HG02623 (cell line): ENCODE data around the gene MMP23B.
A peak's percentile ranks its signal among the peaks of the same experiment; 100 is the strongest.

Source experiments
- ATAC-seq: cut with Tn5 transposase; IDR thresholded peaks from one replicate; pipeline ENCODE4 v1.9.1; 2021; ENCODE audit warnings: moderate library complexity; ENCODE audit not compliant: unreplicated experiment

MMP23B gene

DNA sequence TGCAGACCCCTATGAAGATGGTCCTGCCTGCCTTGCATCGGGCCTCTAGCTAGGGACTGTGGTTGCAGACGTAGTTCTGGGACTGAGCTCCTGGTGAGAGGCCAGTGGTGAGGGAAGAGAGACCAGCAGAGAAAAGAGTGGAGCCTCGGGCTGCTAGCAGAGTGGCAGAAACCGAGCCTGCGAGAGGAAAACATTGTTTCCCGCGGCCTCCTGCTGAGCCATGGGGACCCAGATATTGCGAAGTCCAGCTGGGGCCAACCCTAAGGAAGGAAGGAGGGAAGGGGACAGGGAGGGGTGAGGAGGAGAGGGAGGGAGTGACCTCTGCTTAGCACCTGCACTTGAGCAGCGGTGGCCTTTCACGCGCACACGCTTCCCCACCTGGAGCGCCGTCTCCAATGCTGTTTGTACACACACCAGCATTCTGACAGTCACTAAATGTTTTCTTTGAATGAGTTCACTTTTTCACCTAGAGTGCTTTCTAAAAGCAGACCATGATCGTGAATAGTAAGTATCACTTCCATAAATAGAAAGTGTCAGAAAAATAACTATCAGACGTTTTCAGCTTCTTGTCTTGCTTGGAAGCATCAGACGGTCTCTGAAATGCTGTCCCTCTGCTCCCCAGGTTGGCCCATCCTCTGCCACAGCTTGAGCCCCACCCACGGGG lies 29.5 kb upstream of the MMP23B start:
- ATAC-seq: no peak

DNA sequence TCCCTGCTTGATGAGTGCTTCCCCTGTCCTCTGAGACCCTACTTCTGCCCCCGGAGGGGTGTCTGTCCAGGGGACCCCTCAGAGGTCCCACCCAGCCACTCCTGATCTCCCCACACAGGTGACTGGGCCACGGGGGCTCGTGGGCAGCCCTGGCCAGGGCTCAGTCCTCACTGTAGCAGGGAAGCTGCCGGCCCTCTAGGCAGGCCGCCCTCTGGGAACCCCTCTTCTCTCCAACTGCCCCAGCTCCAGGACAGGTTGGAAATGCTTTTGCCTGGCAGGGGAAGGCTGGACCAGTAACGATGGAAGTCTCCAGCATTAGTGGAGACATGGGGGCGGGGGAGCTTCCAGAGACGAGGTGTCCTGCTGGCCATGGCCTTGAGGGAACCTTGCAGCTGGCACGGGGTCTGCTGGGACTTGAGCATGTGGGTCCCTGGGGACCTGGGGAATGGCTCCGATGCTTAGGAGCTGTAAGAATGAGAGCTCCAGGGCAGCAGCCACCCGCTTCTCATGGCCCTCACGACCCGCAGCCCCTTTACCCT lies 28.9 kb upstream of the MMP23B start:
- ATAC-seq: no peak

DNA sequence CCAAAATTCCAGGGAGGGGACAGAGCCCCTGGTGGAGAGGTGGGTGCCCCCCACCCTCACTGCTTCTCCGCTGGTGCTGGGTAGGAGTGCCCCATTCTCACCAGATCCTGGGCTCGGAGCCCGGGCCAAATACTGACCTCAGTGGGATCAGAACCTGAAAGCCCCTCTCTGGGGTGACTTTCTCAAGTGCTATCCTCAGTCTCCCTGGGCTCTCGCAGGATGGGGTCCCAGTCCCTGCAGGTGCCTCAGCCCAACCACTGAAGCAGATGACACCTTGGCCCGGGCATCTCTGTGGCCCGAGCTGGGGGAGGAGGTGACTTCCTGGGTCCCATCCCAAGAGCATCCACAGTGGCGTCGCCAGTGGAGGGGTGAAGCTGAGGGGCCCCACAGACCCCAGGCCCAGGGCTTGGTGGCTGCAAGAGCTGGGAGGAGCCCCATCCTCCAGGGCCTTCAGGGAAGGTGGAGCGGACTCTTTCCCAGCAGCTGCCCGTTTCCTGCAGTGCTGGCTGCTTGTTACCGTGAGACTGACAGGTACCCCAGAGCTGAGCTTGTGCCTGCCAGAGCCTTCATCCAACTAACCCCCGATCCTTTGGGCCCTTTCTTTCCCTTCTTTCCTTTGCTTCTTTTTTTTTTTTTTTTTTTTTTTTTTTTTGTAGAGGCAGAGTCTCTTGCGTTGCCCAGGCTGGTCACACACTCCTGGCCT lies 28.2 kb upstream of the MMP23B start:
- ATAC-seq: no peak

DNA sequence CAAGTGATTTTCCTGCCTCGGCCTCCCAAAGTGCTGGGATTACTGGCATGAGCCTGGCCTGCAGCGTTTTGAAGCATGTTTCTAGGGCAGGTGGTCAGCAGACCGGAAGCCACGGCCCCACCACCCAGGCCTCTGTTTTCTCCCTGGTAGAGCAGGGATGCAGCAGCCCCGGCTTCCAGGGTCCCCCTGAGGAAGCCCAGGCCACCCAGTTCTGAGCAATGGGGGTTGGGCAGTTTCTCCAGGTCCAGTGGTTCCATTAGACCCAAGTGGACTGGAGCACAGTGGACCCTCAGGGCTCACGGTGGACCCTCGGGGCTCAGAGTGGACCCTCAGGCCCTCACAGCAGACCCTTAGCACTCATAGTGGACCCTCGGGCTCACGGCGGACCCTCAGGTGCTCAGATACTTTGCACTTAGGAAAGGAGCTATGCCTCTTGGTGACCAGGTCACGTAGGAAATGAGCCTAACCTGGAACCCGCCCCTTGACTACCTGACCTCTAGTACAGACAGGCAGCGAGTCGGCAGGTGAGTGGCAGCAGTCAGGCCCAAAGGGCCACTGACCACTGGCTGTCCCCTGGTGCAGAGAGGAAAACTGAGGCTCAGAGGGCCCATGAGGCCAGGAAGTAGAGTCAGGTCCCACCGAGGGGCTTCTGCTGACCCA lies 27.5 kb upstream of the MMP23B start:
- ATAC-seq: no peak

DNA sequence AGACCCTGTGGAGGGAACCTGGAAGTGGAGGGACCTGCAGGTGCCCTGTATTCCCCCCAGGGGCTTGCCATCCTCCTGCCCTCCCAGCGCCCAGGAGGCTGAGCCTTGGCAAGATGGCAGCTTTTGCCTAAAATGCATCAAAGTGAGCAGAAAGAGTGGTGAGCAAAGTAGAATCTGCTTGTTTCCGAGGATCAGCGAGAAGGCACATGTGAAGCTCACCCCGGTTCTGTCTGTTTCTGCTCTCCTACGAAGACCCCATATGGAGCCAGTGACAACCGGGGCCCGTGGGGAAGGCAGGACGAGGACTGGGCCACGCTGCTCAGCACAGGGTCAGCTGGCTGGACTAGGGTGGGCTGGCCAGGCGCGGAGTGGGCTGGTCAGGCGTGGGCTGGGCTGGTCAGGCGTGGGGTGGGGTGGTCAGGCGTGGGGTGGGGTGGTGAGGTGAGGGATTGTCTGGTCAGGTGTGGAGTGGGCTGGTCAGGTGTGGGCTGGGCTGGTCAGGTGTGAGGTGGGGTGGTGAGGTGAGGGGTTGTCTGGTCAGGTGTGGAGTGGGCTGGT lies 26.9 kb upstream of the MMP23B start:
- ATAC-seq: no peak

DNA sequence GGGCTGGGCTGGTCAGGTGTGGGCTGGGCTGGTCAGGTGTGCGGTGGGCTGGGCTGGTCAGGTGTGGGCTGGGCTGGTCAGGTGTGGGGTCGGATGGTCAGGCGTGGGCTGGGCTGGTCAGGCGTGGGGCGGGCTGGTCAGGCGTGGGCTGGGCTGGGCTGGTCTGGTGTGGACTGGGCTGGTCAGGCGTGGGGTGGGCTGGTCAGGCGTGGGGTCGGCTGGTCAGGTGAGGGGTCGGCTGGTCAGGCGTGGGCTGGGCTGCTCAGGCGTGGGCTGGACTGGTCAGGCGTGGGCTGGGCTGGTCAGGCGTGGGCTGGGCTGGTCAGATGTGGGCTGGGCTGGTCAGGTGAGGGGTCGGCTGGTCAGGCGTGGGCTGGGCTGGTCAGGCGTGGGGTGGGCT lies 26.2 kb upstream of the MMP23B start:
- ATAC-seq: no peak

DNA sequence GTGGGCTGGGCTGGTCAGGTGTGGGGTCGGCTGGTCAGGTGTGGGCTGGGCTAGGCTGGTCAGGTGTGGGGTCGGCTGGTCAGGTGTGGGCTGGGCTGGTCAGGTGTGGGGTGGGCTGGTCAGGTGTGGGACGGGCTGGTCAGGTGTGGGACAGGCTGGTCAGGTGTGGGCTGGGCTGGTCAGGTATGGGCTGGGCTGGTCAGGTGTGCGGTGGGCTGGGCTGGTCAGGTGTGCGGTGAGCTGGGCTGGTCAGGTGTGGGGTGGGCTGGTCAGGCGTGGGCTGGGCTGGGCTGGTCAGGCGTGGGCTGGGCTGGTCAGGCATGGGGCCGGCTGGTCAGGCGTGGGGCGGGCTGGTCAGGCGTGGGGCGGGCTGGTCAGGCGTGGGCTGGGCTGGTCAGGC lies 25.7 kb upstream of the MMP23B start:
- ATAC-seq: no peak

DNA sequence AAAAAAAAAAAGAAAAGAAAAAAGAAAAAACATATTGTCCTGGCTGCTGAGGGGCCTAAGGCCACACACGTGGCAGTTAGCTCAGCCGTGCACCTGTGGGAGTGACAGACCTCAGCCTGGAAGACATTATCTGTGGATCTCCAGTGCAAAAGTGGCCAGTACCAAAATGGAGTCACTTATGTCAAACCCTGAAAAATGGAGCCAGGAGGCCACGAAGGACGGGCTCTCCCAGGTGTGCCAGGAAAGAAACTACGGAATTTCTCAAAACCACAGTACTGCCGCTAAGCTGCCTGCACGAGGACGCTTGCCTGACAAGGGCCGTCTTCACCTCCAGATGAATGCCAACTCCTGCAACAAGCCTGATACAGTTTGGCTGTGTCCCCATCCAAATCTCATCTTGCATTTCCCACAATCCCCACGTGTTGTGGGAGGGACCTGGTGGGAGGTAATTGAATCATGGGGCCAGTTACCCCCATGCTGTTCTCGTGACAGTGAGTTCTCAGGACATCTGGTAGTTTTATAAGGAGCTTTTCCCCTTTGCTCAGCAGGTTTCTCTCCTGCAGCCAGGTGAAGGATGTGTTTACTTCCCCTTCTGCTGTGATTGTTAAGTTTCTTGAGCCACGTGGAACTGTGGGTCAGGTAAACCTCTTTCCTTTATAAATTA lies 22.0 kb upstream of the MMP23B start:
- ATAC-seq: no peak

DNA sequence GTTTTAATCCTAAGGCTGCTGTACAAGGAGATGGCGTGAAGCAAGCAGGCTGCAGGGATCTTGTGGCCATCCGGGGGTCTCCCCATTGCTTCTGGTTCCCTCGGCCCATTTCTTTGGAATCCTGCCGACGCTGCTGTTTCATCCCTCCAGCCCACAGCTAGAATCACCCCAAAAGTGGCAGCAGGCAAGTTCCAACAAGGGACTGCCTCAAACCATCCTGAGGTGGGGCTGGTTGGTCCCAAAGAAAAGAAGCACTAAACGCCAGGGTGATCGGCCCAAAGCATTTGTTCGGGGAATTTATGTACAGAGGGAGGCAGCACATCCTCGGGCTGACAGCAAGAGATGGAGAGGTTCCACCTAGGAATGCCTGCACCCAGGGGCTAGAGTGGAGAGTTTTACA lies 21.2 kb upstream of the MMP23B start:
- no peak for ATAC-seq

DNA sequence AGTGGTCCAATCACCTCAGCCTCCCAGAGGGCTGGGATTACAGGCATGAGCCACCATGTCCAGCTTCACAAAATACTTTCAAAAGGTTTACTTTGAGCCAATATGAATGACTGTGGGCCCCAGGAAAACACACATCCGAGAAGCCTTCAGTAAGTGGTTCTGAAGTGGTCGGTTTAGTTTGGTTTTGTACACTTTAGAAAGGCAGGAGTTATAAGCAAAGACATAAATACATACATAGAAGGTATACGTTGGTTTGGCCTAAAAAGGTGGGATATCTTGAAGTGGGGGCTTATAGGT lies 19.9 kb upstream of the MMP23B start:
- no peak for ATAC-seq

DNA sequence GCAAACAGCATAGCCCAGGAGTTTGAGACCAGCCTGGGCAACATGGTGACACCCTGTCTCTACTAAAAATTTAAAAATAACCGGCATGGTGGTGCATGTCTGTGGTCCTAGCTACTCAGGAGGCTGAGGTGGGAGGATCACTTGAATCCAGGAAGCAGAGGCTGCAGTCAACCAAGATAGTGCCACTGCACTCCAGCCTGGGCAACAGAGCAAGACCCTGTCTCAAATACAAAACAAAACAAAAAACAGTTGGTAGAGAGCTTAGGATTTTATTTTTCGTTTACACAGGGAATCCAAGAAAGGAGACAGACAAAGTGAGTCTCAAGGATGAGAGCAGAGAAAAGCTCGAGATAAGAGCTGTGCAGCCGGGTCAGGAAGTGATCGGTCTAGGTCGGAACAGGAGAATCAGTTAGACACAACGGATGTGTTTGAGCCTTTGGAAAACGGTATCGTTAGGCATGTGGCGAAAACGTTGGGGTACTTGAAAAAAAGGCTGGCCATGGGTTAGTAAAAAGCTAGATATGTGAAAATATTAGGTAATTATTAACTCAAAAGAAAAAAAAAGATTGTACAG lies 18.4 kb upstream of the MMP23B start:
- ATAC-seq: no peak

DNA sequence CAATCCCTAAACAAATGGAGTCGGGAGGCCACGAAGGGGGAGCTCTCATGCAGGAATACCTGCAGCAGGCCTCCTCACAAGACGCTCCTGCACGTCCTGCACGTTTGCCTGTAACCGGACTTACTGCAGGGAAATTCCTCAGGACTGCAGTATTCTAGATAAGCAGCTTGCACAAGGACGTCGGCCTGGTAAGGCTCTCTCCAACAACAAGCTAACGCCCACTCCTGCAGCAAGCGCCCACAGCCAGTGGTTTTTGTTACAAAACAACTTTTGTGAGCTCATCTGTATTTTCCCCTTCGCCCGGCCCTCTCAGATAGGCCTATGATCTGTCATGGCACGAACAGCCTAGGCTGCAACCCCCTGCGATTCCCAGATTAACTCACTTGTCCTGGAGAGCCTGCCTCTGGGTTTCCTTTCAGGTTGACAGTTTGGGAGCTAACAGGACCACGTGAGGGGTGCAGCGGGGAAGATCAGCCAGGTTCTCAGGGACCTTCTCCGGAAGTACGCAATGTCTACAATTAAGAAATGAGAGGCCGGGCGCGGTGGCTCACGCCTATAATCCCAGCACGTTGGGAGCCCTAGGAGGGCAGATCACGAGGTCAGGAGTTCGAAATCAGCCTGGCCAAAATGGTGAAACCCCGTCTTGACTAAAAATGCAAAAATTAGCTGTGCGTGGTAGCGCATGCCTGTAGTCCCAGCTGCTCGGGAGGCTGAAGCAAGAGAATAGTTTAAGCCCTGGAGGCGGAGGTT lies 17.6 kb upstream of the MMP23B start:
- no peak for ATAC-seq

DNA sequence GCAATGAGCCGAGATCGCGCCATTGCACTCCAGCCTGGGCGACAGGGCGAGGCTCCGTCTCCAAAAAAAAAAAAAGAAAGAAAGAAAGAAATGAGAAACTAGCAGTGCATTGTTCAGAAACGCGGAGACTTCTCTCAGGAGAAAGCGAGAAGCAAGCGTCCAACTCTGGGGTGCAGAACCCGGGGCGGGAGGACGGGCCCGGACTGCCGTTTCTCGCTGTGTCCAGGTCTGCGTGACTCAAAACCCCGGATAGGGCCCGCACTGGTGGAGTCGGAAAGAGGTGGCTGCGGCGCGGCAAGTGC lies 17.1 kb upstream of the MMP23B start:
- no peak for ATAC-seq

DNA sequence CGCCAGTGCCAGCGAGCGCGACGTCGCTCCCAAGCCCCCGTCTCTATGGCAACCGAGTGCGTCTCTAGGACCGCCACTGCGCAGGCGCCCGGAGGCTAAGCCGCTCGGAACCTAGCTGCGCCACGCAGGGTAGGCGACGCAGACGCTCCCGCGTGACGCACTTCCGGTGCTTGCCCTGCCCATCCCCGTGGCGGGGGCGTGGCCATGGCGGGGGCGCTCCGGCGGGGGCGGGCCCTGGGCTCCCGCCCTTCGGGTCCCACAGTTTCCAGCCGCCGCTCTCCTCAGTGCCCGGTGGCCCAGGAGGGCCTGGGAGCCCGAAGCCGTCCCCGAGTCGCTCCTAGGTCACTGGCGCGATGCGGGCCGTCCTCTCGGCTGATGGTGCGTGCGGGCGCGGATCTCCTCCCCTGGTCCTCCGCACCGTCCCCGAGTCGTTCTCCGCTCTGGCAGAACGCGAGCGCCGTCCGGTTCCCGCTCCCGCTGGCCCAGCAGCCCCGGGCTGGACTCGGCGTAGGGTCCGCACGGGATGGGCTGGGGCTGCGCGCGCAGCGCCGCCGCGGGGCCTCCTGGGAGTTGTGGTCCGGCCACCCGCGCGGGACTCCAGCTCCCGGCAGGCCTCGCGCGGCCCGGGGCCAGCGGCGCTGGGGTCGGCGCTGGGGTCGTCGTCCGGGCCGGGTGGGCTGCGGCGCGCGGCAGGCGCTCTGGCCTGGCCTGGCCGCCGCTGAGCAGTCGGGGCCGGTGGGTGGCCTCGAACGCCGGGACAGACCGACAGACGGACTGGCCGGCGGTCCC lies 16.5 kb upstream of the MMP23B start, which contains the start of gene MIB2:
TSS of gene MIB2 (plus strand) at position 245 of the 789 bp plus-strand sequence. CDS start 7,953 bp downstream, outside the sequence.
- ATAC-seq: peak; percentile 84

DNA sequence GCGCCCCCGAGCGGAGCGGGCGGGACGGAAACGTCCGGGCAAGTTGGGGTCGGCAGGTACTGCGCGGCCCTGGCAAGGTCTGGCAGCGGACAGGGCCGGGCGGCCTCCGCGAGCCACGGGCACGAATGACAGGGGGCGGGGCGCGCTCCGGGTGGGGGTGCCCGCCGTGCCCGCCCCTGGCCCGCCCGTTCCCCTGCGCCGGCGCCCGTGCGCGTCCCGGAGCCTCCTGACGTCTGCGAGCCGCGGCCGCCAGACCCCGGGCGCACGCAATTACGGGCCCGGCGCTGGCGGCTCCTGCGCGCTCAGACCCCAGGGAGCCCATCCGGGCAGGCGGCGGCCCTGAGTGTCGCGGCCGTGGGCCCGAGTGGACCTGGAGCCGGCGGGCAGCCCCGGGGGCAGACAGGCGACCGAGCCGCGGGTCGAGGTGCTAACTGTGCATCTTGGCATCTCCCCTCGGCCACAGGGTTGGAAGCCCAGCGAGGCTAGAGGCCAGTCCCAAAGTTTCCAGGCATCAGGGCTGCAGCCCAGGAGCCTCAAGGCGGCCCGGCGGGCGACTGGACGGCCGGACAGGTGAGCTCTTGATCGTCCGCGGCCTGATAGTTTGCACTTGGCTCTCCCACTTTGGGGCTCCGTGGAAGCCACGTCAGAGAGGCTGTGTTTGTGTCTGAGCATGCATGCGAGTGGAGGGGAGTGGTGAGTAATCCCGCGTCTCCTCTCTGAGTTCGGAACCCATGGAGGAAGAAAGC lies 15.8 kb upstream of the MMP23B start:
- peak; percentile 14 for ATAC-seq

DNA sequence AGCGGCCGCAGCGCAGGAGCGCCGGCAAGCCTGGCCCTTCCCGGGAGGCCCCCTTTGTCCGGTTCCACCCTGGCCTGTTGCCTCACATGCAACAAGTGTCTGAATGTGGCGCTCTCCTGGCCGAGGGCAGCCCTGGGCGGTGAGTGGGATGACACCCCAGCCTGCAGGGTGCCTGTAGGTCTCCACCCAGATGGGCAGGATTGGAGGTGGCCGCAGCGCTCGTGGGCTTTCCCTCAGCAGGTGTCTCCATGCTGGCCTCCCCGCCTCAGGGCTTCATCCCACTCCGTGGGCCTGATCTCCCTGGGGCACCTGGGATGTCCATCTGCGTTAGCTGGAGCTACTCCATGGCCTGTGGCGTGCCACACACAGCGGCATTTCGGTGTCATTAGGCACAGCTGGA lies 15.1 kb upstream of the MMP23B start:
- no peak for ATAC-seq

DNA sequence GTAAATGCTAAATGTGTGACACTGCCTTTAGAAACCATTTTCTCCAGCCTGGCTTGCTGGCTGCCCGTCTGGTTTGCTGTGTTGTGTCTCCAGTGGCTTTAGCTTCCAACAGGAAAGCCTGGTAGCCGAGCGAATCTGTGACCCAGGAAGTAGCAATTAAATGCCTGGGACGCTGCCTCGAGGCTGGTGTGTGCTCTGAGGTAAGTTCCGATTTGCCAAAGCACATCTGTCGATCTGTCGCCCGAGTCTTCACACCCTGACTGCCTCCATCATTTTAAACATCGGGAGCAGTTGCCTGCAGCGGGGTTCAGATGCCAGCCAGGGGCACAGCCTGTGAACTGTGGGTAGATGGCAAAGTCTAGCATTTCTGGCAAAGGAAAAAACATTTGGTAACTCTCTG lies 14.5 kb upstream of the MMP23B start:
- ATAC-seq: no peak

DNA sequence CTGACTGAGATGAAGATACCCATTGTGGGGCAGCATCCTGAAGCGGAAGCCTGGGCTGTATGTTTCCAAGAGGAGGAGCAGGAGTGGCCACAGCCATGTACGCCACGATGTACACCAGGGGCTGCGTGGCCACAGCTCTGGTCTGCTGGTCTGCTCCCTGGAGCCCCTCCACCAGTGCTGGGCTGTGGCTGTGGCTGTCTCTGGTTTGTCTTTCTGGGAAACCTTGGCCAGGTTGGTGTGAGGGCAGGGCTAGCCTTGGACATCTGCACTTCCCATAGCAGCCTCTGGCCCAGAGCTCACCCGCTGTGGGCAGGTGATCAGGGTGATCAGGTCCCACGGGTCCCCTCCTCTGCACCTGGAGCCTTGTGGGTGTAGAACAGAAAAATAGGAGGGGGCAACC lies 14.0 kb upstream of the MMP23B start:
- no peak for ATAC-seq
